NT2/D1 (cell line): ENCODE data around the gene PWWP2B.

Experiments
- SUZ12 ChIP-seq: IDR thresholded peaks from 2 replicates; pipeline ENCODE4 v1.6.1; 2011; ENCODE audit not compliant: insufficient read length, insufficient read depth; ENCODE audit errors: extremely low read depth
- YY1 ChIP-seq: IDR thresholded peaks from 2 replicates; pipeline ENCODE4 v1.6.1; 2011; ENCODE audit not compliant: insufficient read length, insufficient read depth
- ZNF274 ChIP-seq: IDR thresholded peaks from 2 replicates; pipeline ENCODE4 v1.6.1; 2011; ENCODE audit warnings: mild to moderate bottlenecking, low read depth, low read length

- TF ChIP-seq SUZ12 (no peak), YY1 (no peak), ZNF274 (no peak)
These were observed 39.9 kb downstream of the PWWP2B start for GRCh38 chr10:132436861-132437410.
